Activated B cell treated with CpG ODN at 0.5 μM for 24 hours (primary cell): Measurements from ENCODE around the gene TNXB. TPM values are rescaled to one million over a fixed set of nuclear protein-coding genes. Genes with fewer than 3 reads are reported as not detected.

ENCODE experiments used
- ATAC-seq: fragments of 200-7000 bp; cut with Tn5 transposase; one replicate; pipeline ENCODE4 v1.10.0; 2021; ENCODE audit warnings: low read depth, mild to moderate bottlenecking, moderate library complexity
- CTCF ChIA-PET: fragments of 350-600 bp; sonication (Branson Sonifier 250); formaldehyde crosslinking; loops from one replicate; lab custom pipeline; 2021; ENCODE audit warnings: antibody characterized with exemption; lab: Charles Lee
- POLR2A ChIA-PET: fragments of 350-600 bp; sonication (Branson Sonifier 250); formaldehyde crosslinking; loops from one replicate; lab custom pipeline; 2021; ENCODE audit warnings: antibody characterized with exemption; lab: Charles Lee
- DNase-seq: peaks from one replicate; pipeline ENCODE4 v3.0.0; 2022
- H3K27ac Mint-ChIP-seq: one replicate; pipeline ENCODE4 v1.8.0; 2020; ENCODE audit warnings: mixed read lengths
- H3K27me3 Mint-ChIP-seq: one replicate; pipeline ENCODE4 v1.8.0; 2021; ENCODE audit warnings: mixed read lengths
- H3K36me3 Mint-ChIP-seq: one replicate; pipeline ENCODE4 v1.8.0; 2021; ENCODE audit warnings: low read depth, mixed read lengths
- H3K4me1 Mint-ChIP-seq: one replicate; pipeline ENCODE4 v1.8.0; 2021; ENCODE audit warnings: mixed read lengths
- H3K4me3 Mint-ChIP-seq: one replicate; pipeline ENCODE4 v1.8.0; 2020; ENCODE audit warnings: mild to moderate bottlenecking, mixed read lengths
- H3K9me3 Mint-ChIP-seq: one replicate; pipeline ENCODE4 v1.8.0; 2020; ENCODE audit warnings: mixed read lengths
- intact Hi-C: fragments of 100-400 bp; cut with micrococcal nuclease; formaldehyde crosslinking; loops from one replicate; pipeline ENCODE4 v1.15.1; 2024
- total RNA-seq: library from RNA; stranded (reverse); gene quantifications from 2 replicates; pipeline ENCODE4 v1.2.3, GENCODE V29; 2022
- TF ChIP-seq, protein P1 (sequence below): fragments of 200-600 bp; IDR thresholded peaks from one replicate; pipeline ENCODE4 v1.8.0; 2022; ENCODE audit warnings: antibody characterized with exemption, mild to moderate bottlenecking

TNXB gene
- total RNA-seq, 1 donor from 2014 or later, result 12.4 TPM

DNA sequence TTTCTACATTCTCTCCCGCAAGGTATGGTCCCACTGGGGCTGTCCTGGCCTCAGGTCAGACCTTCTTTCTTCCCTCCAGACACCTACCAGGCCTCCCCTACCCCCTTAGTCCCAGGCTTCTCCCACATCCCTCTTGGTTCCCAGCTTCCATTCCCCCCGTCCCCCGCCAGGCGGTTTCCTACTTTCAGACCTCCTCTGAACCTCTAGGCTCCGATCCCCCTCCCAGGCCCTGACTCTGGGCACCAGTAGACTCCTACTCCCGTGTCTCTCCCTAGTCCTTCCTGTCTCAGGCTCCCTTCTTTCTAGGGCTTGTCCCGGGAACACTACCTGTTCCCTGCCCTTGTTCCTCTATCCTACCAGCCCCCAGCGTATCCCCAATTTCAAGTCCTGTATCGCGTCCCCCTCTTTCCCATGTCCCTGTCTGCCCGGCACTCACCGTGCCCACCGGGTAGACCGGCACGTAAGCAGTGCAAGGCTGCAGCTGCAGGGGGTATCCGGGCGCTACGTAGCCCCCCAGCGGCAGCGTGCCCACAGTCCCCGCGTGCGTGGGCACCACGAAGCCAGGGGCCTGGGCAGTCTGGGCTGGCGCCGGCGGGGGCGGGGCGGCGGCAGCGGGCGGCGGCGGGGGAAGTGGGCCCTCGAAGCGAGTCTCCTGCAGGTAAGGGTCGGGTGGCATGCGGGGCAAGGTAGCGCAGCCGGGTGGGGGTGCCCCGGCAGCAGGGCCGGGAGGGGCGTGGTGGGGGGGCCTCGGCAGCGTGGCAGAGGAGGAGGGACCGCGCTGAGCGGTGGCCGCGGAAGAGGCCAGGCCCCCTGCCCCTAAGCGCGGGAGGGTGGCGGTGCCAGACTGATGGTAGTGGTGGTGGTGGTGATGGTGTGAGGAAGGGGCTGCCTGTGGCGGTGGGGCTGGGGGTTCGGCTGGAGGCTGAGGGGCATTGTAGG lies 41.1 kb upstream of the TNXB start:
- no peak for ATAC-seq
- Mint-ChIP-seq H3K4me3 (peak overlapping the region; percentile 25), H3K27ac (no peak overlapping the region), H3K9me3 (no peaks in the 10 kb centered on the region), H3K4me1 (peaks cover 41% of the 10 kb centered on the region), H3K27me3 (peaks cover 54% of the 10 kb centered on the region), H3K36me3 (no peaks in the 10 kb centered on the region)
- POLR2A ChIA-PET, result no interaction called here
- DNase-seq, result no peak
- intact Hi-C loops, result loop anchor here (10.0 kb wide), 1 partner anchor 105 kb away; no protein-coding TSS in a partner anchor
- CTCF ChIA-PET, result no interaction called here
- TF ChIP-seq, protein P1, sequence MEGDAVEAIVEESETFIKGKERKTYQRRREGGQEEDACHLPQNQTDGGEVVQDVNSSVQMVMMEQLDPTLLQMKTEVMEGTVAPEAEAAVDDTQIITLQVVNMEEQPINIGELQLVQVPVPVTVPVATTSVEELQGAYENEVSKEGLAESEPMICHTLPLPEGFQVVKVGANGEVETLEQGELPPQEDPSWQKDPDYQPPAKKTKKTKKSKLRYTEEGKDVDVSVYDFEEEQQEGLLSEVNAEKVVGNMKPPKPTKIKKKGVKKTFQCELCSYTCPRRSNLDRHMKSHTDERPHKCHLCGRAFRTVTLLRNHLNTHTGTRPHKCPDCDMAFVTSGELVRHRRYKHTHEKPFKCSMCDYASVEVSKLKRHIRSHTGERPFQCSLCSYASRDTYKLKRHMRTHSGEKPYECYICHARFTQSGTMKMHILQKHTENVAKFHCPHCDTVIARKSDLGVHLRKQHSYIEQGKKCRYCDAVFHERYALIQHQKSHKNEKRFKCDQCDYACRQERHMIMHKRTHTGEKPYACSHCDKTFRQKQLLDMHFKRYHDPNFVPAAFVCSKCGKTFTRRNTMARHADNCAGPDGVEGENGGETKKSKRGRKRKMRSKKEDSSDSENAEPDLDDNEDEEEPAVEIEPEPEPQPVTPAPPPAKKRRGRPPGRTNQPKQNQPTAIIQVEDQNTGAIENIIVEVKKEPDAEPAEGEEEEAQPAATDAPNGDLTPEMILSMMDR, result no peak

DNA sequence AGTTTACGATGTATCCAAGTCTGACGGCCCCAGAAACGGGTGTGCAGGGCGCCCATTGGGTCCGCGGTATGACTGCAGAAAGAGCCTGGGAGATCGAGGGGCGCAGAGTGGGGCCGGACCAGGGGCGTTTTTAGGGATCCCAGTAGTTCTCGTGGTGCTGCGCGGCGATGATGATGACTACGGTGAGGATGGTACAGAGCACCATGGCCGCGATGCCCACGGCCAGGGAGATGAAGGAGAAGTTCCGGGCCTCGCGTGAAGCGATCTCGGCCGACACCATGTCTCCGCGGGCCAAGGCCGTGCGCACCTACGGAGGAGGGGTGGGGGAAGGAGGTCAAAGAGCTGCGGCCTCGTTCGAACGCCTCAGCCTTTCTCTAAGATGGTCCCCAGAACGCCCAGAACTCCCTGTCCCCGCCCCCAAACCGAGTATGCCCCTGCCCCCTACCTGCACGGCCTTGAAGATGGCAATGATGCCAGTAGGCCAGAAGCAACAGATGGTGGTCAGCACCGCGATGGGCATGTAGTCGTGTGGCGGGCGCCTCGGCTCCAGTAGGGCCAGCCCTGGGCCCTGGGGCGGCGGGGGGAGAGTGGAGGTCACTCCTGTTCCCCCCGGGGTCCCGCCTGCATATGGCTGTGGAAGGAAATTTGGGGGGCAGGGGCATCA lies 40.1 kb upstream of the TNXB start:
- Mint-ChIP-seq H3K36me3 (no peaks in the 10 kb centered on the region), H3K9me3 (no peaks in the 10 kb centered on the region), H3K4me1 (peaks cover 32% of the 10 kb centered on the region), H3K27me3 (peaks cover 54% of the 10 kb centered on the region), H3K27ac (no peak overlapping the region), H3K4me3 (peak overlapping the region; percentile 79)
- DNase-seq (no peak), ATAC-seq (peak; percentile 14)
- ChIA-PET POLR2A (no interaction called here), CTCF (interaction anchor here (0.7 kb wide), 1 partner anchor 31 kb away, joined by 3 read pairs; no protein-coding TSS in a partner anchor)
- TF ChIP-seq, protein P1, result no peak
- intact Hi-C loops, result no loop called here

DNA sequence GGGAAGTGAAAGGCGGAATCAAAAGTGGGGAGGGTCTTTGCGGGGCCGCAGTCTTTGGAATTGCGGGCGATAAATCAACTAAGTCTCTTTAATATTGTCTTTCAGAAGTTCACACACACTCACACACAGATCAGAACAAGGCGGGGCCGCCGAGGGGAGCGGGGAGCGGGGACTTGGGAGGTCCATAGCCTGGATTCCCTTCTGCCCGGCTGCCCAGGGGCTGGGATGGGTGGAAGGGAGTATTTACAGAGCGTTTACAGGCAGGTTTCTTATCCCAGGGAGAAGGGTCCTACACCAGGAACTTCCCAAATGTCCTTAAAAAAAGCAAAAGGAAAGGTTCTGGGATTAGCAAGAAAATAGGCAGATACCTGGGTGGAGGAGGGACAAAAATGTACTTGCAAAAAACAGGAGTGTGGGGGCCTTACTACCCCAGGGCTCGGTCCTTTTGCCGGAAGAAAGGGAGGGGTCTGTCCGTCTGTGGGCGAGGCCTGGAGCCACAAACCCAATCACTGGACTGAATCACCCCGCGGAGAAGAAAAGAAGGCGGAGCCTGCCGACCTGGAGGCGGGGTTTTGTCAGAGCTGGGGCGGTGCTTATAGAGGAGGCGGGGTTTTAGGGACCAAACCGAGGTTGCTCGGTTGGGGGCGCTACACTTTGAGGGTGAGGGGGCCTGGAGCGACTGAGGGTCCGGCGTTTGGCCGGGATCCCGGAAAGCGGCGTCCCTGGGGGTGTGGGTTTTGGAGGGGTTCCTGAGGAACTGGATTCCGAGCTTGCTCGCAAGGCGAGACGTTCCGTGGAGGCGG lies 39.4 kb upstream of the TNXB start:
- TF ChIP-seq, protein P1, result no peak
- ChIA-PET CTCF (interaction anchor here (0.7 kb wide), 1 partner anchor 32 kb away, joined by 3 read pairs; no protein-coding TSS in a partner anchor), POLR2A (no interaction called here)
- intact Hi-C loops, result no loop called here
- H3K4me1 Mint-ChIP-seq, result peaks cover 25% of the 10 kb centered on the region
- H3K36me3 Mint-ChIP-seq, result no peaks in the 10 kb centered on the region
- peak; percentile 91 for ATAC-seq
- H3K4me3 Mint-ChIP-seq, result peak overlapping the region; percentile 79
- H3K27ac Mint-ChIP-seq, result peak overlapping the region; percentile 13
- H3K9me3 Mint-ChIP-seq, result no peaks in the 10 kb centered on the region
- DNase-seq, result peak; percentile 54
- H3K27me3 Mint-ChIP-seq, result peaks cover 54% of the 10 kb centered on the region

DNA sequence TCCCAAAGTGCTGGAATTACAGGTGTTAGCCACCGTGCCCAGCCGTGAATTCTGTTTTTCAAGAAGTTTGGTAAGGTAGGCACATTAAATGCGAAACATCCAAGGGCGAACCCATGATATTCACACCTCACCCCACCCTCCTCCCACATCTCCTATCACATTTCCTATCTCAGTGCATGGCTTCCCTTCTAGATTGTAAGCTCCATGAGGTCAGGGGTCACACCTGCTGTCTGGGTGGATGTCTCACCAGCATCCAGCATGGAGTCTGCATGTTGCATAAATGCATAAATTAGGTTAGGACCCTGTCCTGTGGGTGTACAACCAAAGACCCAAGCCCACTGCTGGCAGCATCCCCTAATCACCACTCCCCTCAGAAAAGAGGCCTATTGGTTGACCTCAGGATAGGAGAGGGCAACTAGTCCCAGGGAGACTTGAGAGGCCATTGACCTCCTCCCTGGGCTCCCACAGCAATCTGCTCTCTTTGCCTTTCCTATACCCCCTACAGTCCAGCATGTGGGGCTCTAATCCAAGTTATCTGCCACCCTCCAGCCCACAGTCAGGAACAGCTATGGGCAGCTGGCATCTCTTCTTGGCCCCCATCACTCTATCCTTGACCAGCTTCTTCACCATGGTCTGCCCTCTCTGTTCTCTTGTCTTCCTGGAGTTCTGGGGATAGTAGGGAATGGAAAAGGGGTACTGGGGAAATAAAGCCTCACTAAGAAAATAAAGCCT lies 38.4 kb upstream of the TNXB start:
- H3K9me3 Mint-ChIP-seq, result no peaks in the 10 kb centered on the region
- ATAC-seq (no peak), DNase-seq (no peak)
- TF ChIP-seq, protein P1, result no peak
- no peak overlapping the region for H3K4me3 Mint-ChIP-seq
- POLR2A ChIA-PET, result interaction anchor here (0.7 kb wide), 1 partner anchor 178 kb away, joined by 3 read pairs; no protein-coding TSS in a partner anchor
- CTCF ChIA-PET, result no interaction called here
- no peak overlapping the region for H3K27ac Mint-ChIP-seq
- H3K36me3 Mint-ChIP-seq, result no peaks in the 10 kb centered on the region
- H3K27me3 Mint-ChIP-seq, result peaks cover 46% of the 10 kb centered on the region
- peaks cover 18% of the 10 kb centered on the region for H3K4me1 Mint-ChIP-seq
- intact Hi-C loops, result no loop called here
